Stimulated activated CD8-positive, alpha-beta memory T cell treated with anti-CD3 and anti-CD28 coated beads, Interleukin-4, amount 100 ng/mL, for 1 hour (primary cell): ENCODE results near the gene IQUB.
"Not testable (repeated sequence)": the region's sequence is repeated elsewhere in the genome, so short reads cannot be mapped to it uniquely, and the experiment has no call there.

Experiments
- DNase-seq, 2 donors: peaks; one replicate each; pipeline ENCODE4 v3.0.0-alpha.2; 2020; ENCODE audit warnings: low read depth in 2 of 2, low spot score in 1 of 2

IQUB gene

DNA sequence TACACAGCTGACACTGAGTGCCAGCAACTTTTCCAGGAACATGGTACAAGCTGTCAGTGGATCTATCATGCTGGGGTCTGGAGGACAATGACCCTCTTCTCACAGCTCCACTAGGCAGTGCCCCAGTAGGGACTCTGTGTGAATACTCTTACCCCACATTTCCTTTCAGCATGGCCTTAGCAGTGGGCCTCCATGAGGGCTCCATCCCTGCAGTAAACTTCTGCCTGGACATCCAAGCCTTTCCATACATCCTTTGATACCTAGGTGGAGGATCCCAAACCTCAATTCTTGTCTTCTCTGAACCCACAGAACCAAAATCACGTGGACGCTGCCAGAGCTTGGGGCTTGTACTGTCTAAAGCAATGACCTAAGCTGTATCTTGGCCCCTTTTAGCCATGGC, 116.8 kb downstream of the IQUB start:
- no peak for DNase-seq

DNA sequence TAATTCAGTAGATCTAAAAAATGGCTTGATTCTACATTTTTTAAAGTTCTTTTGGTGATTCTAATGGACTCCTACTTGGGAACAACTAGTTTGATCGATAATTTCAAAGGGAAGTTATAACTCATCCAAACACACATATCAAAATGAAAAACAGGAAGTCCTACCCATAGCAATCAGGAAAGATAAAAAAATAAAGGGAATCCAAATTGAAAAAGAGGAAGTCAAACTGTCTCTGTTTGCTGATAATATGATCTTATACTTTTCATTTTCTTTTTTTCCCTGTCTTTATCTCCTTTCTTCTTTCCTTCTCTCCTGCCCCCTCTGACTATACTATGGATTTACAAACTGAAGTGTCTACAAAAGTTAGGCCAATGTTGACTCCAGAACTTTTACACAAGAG, 118.8 kb downstream of the IQUB start:
- DNase-seq, result no peak

DNA sequence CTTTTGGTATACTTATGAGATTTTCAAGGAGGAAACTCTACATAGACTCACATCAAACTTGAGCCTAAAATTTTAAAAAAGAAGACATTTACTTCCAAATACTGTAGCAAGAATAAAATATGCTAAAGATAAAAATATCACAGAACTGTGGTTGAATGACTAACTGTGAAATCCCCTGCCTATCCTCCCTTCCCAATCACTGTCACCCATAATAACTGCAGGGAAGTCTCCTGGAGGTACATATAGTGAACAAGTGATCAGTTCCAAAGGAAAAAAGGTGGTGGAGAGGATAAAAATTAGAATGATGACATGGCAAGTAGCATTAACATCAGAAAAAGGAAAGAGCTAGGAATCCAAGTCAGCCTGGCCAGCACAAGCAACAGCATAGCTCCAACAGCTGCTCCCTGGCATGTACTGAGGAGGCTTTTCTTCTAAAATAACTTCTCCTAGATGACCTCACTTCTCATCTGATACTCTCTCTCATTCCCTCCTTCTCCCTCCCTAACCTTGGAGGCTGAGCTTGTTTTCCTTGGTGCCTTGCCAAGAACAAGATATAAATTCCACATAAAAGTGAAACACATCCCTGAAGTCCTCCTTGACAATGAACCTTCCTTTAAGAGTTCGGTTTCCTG, 124.0 kb downstream of the IQUB start:
- DNase-seq, result no peak

DNA sequence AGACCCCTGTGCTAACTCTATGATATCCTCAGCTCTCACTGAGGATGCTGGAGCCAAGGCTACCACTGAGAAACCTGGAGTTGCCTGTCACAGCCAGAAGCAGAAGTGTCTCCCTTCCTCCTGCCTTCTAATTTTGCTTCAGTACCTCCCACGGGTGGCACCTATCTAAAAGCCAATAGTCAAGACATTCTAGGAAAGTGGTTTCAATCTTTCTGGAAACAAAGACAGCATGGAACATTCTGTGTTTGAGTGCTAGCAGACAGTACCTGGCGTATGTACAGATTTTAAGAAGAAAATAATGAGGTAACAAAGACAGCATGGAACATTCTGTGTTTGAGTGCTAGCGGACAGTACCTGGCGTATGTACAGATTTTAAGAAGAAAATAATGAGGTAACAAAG, 126.4 kb downstream of the IQUB start:
- not testable (repeated sequence) for DNase-seq
